ENCODE data around the gene SEL1L.

Gene SEL1L

DNA sequence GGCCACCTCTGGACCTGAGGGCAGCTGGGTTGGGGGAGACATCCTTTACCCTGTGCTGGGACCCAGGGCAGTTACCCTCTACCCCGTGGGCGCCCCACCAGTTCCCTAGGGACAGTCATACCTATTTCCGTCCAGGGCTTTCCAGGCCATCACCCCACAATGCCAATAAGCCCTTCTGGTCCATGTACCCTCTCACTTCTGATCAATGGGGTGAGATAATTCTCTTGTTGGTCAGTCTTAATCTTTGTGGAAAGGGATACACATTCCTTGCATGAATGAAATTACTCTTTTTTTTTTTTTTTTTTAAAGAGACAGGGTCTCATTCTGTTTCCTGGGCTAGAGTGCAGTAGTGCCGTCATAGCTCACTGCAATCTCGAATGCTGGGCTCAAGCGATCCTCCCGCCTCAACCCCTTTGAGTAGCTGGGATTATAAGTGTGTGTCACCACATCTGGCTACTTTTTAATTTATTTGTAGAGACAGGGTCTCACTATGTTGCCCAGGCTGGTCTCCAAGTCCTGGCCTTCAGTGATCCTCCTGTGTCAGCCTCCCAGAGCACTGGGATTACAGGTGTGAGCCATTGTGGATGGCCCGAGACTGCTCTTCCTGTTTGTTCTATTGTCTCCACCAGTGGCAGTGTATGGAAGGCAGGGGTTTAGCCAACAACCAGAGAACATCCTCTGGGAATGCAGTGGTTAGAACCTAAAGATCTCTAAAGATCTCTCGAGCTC lies 87.2 kb downstream of the SEL1L start:
- FAIRE-seq (no peak), DNase-seq (ENCODE audit: insufficient read length, low spot score) (no peak)
- TF ChIP-seq, protein P1, sequence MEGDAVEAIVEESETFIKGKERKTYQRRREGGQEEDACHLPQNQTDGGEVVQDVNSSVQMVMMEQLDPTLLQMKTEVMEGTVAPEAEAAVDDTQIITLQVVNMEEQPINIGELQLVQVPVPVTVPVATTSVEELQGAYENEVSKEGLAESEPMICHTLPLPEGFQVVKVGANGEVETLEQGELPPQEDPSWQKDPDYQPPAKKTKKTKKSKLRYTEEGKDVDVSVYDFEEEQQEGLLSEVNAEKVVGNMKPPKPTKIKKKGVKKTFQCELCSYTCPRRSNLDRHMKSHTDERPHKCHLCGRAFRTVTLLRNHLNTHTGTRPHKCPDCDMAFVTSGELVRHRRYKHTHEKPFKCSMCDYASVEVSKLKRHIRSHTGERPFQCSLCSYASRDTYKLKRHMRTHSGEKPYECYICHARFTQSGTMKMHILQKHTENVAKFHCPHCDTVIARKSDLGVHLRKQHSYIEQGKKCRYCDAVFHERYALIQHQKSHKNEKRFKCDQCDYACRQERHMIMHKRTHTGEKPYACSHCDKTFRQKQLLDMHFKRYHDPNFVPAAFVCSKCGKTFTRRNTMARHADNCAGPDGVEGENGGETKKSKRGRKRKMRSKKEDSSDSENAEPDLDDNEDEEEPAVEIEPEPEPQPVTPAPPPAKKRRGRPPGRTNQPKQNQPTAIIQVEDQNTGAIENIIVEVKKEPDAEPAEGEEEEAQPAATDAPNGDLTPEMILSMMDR (IDR thresholded peaks at IDR 0.05; ENCODE audit: insufficient read depth, missing control alignments), result no peak

DNA sequence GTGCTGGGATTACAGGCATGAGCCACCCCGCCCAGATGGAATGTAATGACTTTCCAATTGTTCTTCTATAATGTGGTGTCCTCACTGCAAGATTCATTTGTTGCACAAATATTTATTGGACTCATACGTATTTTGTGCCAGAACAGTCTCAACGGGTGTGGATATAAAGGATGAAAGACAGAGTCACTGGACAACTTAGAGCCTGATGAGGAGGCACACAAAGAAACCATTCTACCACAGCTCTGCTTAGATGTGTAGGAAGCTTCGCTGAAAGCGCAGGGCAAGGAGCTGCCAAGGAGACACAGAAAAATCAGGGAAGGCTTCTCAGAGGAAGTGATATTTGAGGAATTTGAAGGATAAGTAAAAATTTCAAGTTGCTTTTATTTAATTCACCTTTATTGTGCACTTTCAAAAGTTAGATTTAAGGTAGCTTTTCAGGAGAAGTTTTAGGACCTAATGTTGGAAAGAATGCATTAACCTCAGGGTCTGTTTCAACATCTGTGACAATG lies 92.0 kb downstream of the SEL1L start:
- FAIRE-seq (no peak), DNase-seq (ENCODE audit: insufficient read length, low spot score) (no peak)
- TF ChIP-seq, protein P1 (IDR thresholded peaks at IDR 0.05; ENCODE audit: insufficient read depth, missing control alignments), result no peak

DNA sequence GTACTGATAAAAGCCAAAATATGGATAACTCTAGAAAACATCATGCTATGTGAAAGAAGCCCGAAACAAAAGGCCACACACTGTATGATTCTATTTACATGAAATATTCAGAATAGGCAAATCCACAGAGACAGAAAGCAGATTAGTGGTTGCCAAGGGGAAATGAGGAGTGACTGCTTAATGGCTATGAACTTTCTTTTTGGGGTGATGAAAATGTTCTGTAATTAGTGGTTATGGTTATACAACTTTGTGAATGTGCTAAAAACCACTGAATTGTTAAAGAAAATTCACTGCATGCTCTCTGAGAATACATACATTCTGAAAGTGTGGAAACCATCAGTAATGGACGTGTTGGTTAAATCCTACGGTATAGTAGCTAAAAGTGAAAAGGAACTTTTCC lies 93.6 kb downstream of the SEL1L start:
- DNase-seq (ENCODE audit: insufficient read length, low spot score) (no peak), FAIRE-seq (no peak)
- TF ChIP-seq, protein P1 (IDR thresholded peaks at IDR 0.05; ENCODE audit: insufficient read depth, missing control alignments), result no peak

DNA sequence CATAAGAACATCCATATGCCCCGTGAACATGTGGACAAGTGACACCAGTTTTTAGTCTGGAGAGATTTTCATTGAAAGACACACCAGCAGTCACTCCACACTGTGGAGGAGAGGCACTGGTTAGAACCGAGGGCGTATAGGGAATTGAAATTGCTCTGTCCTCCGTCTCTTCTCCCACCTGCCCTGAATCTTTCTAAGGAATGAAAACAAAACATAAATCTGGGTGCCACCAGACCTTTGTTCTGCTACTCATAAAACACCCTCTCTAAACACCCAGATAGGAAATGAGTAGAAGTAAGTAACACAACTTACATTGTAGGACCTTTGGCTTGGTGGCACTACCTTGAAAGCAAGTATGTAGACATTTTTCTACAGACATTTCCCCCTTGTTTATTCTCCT lies 96.4 kb downstream of the SEL1L start:
- TF ChIP-seq, protein P1 (IDR thresholded peaks at IDR 0.05; ENCODE audit: insufficient read depth, missing control alignments), result no peak
- DNase-seq (ENCODE audit: insufficient read length, low spot score) (no peak), FAIRE-seq (no peak)

DNA sequence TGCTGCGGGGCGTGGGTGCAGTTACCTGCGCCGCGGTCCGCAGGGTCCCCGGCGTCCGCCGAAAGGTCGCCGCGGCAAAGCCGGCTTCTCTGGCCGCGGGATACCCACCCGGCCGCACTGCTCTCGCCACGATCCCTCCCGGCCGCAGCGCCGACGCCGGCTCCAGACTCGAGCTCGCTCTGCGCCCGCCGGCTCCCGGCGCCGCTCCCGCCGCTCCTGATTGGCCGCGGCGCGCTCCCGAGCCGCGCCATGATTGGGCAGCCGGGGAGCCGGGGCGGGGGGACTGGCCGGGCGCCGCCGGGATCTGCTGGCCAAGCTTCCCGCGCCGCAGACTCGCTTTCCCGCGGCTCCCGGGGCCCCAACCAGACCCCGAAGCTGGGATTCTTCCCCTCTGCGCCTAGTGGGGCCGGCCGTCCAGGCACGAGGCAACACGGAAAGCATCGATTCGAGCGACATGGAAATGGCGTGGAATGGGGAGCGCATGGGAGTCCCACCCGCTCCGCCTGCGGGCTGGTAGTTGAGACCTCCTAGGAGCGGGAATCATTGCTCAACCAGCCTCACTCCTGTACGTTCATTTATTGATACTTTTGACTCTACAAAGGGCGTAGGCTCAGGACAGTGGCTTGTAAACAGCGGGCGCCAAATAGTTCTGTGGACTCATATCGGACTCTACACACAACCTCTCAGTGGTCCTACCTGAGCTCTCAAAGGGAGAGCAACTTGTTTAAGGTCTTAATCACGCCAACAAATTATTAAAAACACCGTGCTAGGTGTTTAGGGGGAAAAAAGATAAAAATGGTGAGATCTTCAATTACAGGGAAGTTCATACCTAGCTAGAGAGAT lies 97.1 kb downstream of the SEL1L start:
- TF ChIP-seq, protein P1 (IDR thresholded peaks at IDR 0.05; ENCODE audit: insufficient read depth, missing control alignments), result no peak
- FAIRE-seq (no peak), DNase-seq (ENCODE audit: insufficient read length, low spot score) (peak; percentile 76)

DNA sequence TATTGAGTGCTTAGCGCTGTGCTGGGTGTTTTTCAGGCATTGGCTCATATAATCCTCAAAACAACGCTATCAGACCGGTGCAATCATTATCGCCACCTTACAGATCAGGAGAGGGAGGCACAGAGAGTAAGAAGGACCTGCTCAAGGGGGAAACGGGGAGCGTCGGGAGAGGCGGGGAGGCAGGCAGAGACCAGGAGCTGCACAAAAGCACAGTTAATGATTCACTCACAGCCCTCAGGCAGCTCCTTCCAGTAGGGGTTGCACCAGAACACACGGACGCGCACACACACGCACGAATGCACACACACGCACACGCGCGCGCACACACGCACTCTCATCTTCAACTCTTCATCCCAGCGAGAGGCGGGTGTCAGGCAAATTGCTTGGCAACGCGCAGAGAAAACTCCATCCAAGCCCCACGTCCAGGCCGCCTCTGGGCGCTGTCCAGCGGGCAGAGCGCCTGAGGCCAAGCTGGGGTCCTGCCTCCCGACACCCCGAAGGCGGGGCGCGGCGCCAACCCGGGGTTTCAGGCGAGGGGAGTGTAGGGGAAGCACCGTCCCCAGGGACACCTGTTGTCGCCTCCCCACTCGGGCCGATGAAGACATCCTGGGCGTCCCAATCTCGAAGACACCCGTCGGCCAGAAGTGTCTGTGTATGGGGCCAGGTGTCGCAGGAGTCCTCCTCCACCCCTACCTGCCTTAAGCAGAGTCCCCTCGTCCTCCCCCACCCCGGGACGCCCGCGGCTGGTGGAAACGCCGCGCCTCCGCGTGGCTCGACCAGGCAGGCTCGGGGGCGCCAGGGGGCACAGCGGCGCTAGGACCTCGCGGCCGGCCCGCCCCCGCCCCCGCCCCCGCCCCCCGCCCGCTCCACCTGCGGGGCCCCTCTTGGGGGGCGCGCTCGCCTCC lies 98.0 kb downstream of the SEL1L start:
- TF ChIP-seq, protein P1 (IDR thresholded peaks at IDR 0.05; ENCODE audit: insufficient read depth, missing control alignments), result no peak
- DNase-seq (ENCODE audit: insufficient read length, low spot score), result no peak

More for the DNA sequence above, 98.0 kb downstream of the SEL1L start:
- FAIRE-seq, result no peak

All from D721Med (cell line).